Smooth muscle cell (in vitro differentiated cells): ENCODE data around the gene LRCOL1. TPM values are rescaled to one million over a fixed set of nuclear protein-coding genes. Genes with fewer than 3 reads are reported as not detected.

Source experiments
- DNase-seq: peaks from one replicate; lab custom pipeline; 2025; ENCODE audit not compliant: unreplicated experiment; lab: John Stamatoyannopoulos, UW
- H2AFZ ChIP-seq: fragments of 200-600 bp; sonication (generic); 2 replicates; pipeline ENCODE4 v1.6.0; 2016; ENCODE audit warnings: antibody characterized with exemption, low read depth, mild to moderate bottlenecking
- H3F3A ChIP-seq: fragments of 200-600 bp; sonication (generic); 2 replicates; pipeline ENCODE4 v1.6.0; 2017; ENCODE audit warnings: antibody characterized with exemption, low read depth
- H3K27ac ChIP-seq: fragments of 200-600 bp; sonication (generic); 2 replicates; pipeline ENCODE4 v1.5.1; 2016; ENCODE audit warnings: low read depth, mild to moderate bottlenecking
- H3K27me3 ChIP-seq: fragments of 200-600 bp; sonication (generic); 2 replicates; pipeline ENCODE4 v1.6.1; 2016; ENCODE audit warnings: low read depth, mild to moderate bottlenecking
- H3K36me3 ChIP-seq: fragments of 200-600 bp; sonication (generic); 2 replicates; pipeline ENCODE4 v1.5.1; 2016; ENCODE audit warnings: low read depth
- H3K4me1 ChIP-seq: fragments of 200-600 bp; sonication (generic); 2 replicates; pipeline ENCODE4 v1.5.1; 2016; ENCODE audit warnings: low read depth
- H3K4me2 ChIP-seq: fragments of 200-600 bp; sonication (generic); 2 replicates; pipeline ENCODE4 v1.6.0; 2016; ENCODE audit warnings: mild to moderate bottlenecking
- H3K4me3 ChIP-seq: fragments of 200-600 bp; sonication (generic); 2 replicates; pipeline ENCODE4 v1.5.1; 2016; ENCODE audit warnings: mild to moderate bottlenecking
- H3K79me2 ChIP-seq: fragments of 200-600 bp; sonication (generic); 2 replicates; pipeline ENCODE4 v1.6.0; 2016; ENCODE audit warnings: low read depth, mild to moderate bottlenecking
- H3K9ac ChIP-seq: fragments of 200-600 bp; sonication (generic); 2 replicates; pipeline ENCODE4 v1.6.0; 2016; ENCODE audit warnings: low read depth
- H3K9me3 ChIP-seq: fragments of 200-600 bp; sonication (generic); replicated peaks from 2 replicates; pipeline ENCODE4 v1.5.1; 2016; ENCODE audit warnings: low read depth
- H4K20me1 ChIP-seq: fragments of 200-600 bp; sonication (generic); 2 replicates; pipeline ENCODE4 v1.6.0; 2016; ENCODE audit warnings: low read depth
- WGBS: methylation state at CpG from one replicate; pipeline ENCODE4 v1.1.7; 2016; ENCODE audit warnings: low lambda C conversion rate; 5-methylcytosine and 5-hydroxymethylcytosine counted together
- polyA plus RNA-seq: library from polyadenylated mRNA; unstranded; fragments of >200 nt; fragmentation: Nextera tagmentation; extraction: Ambion mirVana; gene quantifications from 2 replicates; pipeline ENCODE4 v1.2.1, GENCODE V29; 2016
- total RNA-seq: library from RNA; depleted of rRNA; stranded (reverse); fragments of >200 nt; gene quantifications from 2 replicates; pipeline ENCODE4 v1.2.3, GENCODE V29; 2014
- TF ChIP-seq, protein P1 (sequence below): fragments of 200-600 bp; sonication (generic); IDR thresholded peaks from 2 replicates; pipeline ENCODE4 v1.5.1; 2017; ENCODE audit warnings: borderline replicate concordance, mild to moderate bottlenecking, antibody characterized with exemption; ENCODE audit not compliant: insufficient read depth, poor library complexity, severe bottlenecking

Gene LRCOL1
- total and polyA plus RNA-seq, 2 experiments from 2014 or later: not detected

DNA sequence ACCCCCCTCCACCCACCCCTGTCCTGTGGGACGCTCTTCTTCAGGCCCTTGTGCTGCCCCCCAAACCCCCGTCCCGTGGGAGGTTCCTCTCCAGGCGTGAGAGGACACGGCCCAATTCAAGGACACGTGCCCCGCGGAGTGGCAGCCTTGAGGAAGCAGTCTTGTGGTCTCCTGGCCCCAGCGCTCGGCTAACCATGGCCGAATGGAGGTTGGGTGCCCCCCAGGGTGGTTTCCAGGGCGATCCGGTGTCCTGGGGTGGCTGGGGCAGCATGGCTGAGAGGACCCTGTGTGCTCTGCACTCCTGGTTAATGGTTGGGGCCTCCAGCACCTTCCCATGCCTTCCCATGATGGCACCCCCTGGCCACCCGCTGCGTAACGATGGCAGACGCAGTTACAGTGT, 53.6 kb downstream of the LRCOL1 start:
- no peak overlapping the region for H2AFZ ChIP-seq
- no peaks in the 10 kb centered on the region for H3K9me3 ChIP-seq
- peaks cover 4% of the 10 kb centered on the region for H3K4me1 ChIP-seq
- WGBS: 98% methylated on average over 16 of the region's 17 CpGs
- no peak overlapping the region for H3K4me3 ChIP-seq
- TF ChIP-seq, protein P1, sequence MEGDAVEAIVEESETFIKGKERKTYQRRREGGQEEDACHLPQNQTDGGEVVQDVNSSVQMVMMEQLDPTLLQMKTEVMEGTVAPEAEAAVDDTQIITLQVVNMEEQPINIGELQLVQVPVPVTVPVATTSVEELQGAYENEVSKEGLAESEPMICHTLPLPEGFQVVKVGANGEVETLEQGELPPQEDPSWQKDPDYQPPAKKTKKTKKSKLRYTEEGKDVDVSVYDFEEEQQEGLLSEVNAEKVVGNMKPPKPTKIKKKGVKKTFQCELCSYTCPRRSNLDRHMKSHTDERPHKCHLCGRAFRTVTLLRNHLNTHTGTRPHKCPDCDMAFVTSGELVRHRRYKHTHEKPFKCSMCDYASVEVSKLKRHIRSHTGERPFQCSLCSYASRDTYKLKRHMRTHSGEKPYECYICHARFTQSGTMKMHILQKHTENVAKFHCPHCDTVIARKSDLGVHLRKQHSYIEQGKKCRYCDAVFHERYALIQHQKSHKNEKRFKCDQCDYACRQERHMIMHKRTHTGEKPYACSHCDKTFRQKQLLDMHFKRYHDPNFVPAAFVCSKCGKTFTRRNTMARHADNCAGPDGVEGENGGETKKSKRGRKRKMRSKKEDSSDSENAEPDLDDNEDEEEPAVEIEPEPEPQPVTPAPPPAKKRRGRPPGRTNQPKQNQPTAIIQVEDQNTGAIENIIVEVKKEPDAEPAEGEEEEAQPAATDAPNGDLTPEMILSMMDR: no peak
- H3K27me3 ChIP-seq: peaks cover 15% of the 10 kb centered on the region
- no peak overlapping the region for H3K4me2 ChIP-seq
- H3F3A ChIP-seq: no peaks in the 10 kb centered on the region
- no peak for DNase-seq
- no peak overlapping the region for H3K27ac ChIP-seq
- H3K9ac ChIP-seq: no peak overlapping the region
- no peaks in the 10 kb centered on the region for H3K79me2 ChIP-seq
- H3K36me3 ChIP-seq: no peaks in the 10 kb centered on the region
- H4K20me1 ChIP-seq: peaks cover 55% of the 10 kb centered on the region

DNA sequence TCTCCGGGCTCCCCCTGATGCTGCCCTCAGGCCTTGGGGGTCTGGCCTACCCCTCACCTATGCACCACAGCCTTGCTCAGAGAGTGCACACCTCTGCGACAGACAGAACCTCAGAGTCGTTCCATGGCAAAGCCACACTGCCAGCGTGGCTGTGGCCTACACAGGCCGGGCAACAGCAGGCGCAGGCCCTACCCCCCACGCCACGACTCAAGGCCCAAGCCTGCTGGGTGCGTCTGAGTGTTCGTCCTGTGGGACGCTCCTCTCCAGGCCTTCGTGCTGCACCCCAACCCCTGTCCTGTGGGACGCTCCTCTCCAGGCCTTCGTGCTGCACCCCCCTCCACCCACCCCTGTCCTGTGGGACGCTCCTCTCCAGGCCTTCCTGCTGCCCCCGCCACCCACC, 54.2 kb downstream of the LRCOL1 start:
- TF ChIP-seq, protein P1: no peak
- Histone ChIP-seq H3F3A (no peaks in the 10 kb centered on the region), H3K36me3 (no peaks in the 10 kb centered on the region), H3K4me3 (no peak overlapping the region), H3K27ac (no peak overlapping the region), H3K9ac (no peak overlapping the region), H3K4me1 (peaks cover 4% of the 10 kb centered on the region), H3K4me2 (no peak overlapping the region), H3K27me3 (peaks cover 15% of the 10 kb centered on the region), H2AFZ (no peak overlapping the region), H3K9me3 (no peaks in the 10 kb centered on the region), H3K79me2 (no peaks in the 10 kb centered on the region), H4K20me1 (peaks cover 55% of the 10 kb centered on the region)
- 96% methylated on average over 13 of the region's 16 CpGs for WGBS
- no peak for DNase-seq

DNA sequence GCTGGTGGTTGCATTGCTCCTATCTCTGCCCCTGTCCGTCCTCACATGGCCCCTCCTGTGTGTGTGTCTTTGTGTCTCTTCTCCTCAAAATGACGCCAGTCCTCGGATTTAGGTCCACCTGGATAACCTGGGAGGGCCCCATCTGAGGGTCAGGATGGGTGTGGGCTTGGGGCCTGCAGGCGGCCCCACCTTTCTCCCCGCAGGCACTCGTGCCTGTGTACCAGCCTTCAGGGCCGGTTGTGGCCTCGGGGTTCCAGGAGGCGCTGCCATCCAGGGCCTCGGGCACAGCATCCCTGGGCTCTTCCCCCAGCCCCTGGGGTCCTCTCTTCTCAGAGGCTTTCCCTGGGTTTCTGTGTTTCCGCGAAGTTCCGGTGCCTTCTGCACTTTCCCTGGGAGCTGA, 54.7 kb downstream of the LRCOL1 start:
- no peaks in the 10 kb centered on the region for H3F3A ChIP-seq
- peaks cover 4% of the 10 kb centered on the region for H3K4me1 ChIP-seq
- 93% methylated on average over 13 of the region's 13 CpGs for WGBS
- no peak overlapping the region for H3K27ac ChIP-seq
- no peak overlapping the region for H3K9ac ChIP-seq
- no peaks in the 10 kb centered on the region for H3K9me3 ChIP-seq
- no peaks in the 10 kb centered on the region for H3K36me3 ChIP-seq
- H3K4me2 ChIP-seq: no peak overlapping the region
- TF ChIP-seq, protein P1: no peak
- H3K4me3 ChIP-seq: no peak overlapping the region
- H4K20me1 ChIP-seq: peaks cover 55% of the 10 kb centered on the region
- peaks cover 15% of the 10 kb centered on the region for H3K27me3 ChIP-seq
- no peaks in the 10 kb centered on the region for H3K79me2 ChIP-seq
- no peak for DNase-seq
- H2AFZ ChIP-seq: no peak overlapping the region

DNA sequence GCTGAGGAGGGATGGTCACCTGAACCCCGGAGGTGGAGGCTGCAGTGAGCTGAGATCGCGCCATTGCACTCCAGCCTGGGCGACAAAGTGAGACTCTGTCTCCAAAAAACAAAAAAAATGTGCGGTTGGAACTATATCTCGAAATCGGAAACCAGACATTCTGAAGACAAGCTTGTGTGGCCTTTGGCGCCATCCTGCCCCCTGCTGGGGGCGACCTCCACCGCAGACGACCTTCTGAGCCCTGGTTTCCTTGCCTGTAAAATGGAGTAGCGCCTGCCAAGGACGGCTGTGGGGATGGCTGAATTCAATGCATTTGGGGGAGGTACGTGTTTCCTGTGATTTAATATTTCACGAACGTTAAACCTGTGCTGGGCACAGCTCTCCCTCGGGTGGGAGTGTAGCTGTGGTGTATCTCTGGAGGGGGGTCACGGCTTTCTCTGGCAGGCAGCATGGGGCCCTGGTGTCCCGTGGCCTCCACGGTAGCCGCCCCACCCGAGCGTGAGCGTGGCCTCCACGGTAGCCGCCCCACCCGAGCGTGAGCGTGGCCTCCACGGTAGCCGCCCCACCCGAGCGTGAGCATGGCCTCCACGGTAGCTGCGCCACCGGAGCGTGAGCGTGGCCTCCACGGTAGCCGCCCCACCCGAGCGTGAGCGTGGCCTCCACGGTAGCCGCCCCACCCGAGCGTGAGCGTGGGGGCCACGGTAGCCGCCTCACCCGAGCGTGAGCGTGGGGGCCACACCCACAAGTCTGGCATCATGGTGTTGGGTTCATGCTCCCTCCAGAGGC, 55.3 kb downstream of the LRCOL1 start:
- TF ChIP-seq, protein P1: peak; percentile 31
- H3F3A ChIP-seq: no peaks in the 10 kb centered on the region
- peaks cover 4% of the 10 kb centered on the region for H3K4me1 ChIP-seq
- H3K36me3 ChIP-seq: no peaks in the 10 kb centered on the region
- no peak overlapping the region for H3K4me2 ChIP-seq
- no peaks in the 10 kb centered on the region for H3K9me3 ChIP-seq
- peaks cover 55% of the 10 kb centered on the region for H4K20me1 ChIP-seq
- no peak overlapping the region for H3K27ac ChIP-seq
- peaks cover 9% of the 10 kb centered on the region for H3K27me3 ChIP-seq
- no peaks in the 10 kb centered on the region for H3K79me2 ChIP-seq
- H3K4me3 ChIP-seq: no peak overlapping the region
- 90% methylated on average over 47 of the region's 53 CpGs for WGBS
- no peak for DNase-seq
- no peak overlapping the region for H2AFZ ChIP-seq
- no peak overlapping the region for H3K9ac ChIP-seq
